ENCODE results near the gene PIP4K2B.
A peak's percentile ranks its signal among the peaks of the same experiment; 100 is the strongest.
"Not testable (repeated sequence)": the region's sequence is repeated elsewhere in the genome, so short reads cannot be mapped to it uniquely, and the experiment has no call there.

Gene PIP4K2B

DNA sequence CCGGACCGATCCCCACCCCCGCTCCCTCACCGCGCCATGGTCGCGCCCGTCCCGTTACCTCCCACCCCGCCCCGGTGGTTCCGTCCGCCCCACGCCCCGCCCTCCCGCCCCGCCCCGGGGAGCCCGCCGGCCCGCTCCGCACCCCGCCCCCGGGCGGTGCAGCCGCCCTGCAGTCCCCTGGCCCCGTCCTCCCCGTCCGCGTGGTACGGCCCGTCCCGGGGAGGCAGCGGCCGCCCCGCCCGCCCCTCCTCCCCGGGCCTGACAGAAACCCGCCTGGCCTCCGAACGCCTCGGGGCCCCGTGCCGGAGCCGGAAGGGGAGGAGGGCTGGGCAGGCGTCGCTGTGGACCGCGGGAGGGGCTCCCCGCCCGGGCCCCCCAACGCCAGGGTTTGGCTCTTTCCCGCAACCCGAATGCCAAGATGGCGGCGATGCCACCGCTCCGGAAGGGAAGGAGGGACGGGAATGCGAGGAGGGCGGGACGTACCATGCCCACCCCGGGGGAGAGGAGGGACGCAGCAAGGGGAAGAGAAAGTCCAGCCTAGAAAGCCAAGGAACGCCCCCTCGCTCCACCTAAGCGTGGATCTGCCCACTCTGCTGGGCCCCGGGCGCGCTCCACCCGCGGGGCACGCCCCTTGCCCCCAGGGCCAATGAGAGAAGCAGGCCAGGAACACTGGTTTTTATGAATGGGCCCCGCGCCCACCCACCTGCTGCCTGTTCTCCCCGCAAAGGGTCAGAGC is at the start of gene PIP4K2B:
Gene PIP4K2B (minus strand): TSS at position 56 of the 736 bp plus-strand sequence. CDS start 132 bp downstream, outside the sequence.
- peak; percentile 79 to 80 for DNase-seq

DNA sequence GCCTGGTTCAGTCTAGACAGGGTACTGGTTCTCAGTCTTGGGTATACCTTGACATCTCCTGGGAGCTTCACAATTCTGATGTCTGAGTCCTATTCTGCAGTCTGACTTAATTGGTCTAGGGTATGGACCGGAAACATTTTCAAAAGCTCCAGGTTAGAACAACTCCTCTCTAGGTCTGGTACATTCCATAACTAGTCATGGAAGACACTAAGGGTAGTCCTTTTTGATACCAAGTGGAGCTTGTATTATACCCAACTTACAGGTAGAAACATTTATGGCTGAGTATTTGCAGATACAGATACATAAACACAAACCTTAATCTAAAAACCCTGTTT is 49.2 kb upstream of the PIP4K2B start:
- DNase-seq: no peak

DNA sequence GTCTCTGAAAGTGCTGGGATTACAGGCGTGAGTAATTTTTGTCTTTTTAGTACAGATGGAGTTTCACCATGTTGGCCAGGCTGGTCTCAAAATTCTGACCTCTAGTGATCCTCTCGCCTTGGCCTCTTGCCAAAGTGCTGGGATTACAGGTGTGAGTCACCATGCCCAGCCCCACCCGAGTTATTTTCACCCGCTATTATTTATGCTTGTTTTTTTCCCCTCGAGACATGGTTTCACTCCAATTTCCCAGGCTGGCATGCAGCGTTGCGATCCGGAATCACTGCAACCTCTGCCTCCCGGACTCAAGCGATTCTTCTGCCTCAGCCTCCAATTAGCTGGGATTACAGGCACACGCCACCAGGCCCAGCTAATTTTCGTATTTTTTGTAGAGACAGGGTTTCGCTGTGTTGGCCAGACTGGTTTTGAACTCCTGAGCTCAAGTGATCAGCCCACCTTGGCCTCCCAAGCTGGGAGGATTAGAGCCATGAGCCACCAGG is 45.0 kb upstream of the PIP4K2B start:
- no peak for DNase-seq

DNA sequence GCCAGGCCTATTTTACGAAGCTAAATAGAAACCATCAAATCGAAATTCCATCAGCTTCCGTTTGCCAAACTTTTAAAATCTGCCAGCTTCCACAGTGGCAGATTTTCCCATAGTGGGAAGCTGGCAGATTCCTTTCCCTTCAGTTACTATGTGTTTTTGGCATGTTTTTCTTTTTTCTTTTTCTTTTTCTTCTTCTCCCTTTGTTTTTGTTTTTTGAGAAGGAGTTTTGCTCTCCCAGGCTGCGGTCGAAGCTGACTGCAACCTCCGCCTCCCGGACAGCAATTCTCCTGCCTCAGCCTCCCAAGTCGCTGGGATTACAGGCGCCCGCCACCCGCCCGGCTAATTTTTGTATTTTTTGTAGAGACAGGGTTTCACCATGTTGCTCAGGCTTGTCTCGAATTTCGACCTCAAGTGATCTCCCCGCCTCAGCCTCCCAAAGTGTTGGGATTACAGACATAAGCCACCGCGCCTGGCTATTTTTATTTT is 26.4 kb upstream of the PIP4K2B start:
- DNase-seq: no peak

DNA sequence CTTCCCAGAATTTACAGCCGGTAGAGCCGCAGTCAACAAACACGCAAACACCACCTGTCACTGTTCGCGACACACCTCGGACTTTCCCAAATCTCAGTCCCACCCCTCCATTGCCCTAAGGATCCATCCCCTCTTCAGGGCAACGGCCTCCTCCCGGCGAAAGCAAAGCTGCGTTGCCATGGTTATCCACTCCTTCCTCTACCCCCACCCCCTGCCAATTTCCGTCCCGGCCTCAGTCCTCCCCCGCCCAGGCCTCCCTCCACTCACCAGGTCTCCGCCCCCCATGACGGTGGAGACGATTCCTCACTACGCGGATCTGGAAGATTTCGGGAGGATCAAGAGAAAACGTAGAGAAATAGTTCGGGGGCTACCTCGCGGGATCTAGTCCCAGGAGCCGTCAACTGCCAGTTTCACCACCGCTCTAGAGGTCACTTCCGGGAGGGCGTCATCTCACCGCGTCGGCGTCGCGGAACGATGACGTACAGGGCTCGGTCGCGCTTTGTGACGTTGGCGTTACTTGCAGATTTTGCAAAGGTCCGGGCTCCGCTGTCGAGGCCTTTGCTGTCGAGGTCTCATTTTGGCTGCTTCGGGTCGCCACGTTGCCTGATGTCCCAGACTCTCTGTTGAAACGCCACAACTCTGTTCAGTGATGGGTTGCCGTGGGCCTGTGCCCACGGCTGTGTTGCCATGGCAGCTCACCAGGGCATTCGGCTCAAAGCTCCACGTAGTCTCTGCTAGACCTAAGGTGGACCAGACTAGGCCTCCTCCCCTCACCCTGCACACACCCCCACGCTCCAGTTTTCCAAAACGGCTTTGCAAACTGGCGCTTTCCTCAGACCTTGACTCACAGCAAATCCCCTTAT is 25.8 kb upstream of the PIP4K2B start, which contains the start of gene CWC25:
Gene CWC25 (minus strand): TSS at position 423 of the 863 bp plus-strand sequence. CDS start 138 bp downstream, at position 285.
- DNase-seq: peak; percentile 93

DNA sequence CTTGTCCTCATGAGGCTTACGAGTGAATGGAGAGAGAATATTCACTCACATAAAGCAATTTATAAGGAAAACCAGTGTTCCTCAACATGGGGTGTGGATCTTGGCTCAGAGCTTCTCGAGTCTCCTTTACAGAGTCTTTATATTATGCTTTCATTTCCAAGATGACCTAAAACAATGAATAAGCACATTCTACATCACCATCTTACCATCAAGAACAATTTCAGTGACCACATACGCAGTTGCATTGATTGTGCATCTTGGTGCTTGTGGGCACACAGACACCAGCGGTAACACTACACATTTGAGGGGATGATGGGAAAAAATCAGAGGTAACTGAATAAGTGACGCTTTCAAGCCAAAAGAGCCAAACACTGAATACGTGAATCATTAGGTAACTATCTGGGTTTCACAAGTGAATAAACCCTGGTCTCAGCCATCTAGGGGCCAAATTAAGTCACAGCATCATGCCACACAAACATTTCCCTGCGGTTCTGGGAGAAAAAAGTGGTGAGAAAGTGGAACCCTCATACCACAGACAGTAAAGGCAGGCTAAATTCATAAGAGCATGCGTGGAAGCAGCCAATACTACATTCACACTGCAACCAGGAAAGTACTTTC is 16.3 kb upstream of the PIP4K2B start:
- no peak for DNase-seq

DNA sequence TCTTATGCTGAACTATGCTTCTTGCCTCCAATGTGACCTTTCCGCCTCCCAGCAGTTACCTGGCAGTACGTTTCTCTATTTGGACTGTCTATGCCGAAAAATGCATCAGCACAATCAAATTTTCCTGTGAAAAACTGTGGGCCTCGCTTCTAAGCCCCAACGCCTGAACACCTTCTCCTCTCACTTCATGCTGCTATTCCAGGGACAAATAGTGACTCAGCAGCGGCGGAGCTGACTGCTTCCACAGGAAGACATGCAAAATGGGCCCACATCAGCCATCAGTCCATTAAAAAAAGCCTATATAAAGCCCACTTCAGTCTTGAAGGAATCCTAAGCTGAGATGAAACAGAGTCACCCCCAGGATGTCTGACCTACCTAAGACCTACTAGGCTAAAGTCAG is 10.5 kb upstream of the PIP4K2B start:
- no peak for DNase-seq

DNA sequence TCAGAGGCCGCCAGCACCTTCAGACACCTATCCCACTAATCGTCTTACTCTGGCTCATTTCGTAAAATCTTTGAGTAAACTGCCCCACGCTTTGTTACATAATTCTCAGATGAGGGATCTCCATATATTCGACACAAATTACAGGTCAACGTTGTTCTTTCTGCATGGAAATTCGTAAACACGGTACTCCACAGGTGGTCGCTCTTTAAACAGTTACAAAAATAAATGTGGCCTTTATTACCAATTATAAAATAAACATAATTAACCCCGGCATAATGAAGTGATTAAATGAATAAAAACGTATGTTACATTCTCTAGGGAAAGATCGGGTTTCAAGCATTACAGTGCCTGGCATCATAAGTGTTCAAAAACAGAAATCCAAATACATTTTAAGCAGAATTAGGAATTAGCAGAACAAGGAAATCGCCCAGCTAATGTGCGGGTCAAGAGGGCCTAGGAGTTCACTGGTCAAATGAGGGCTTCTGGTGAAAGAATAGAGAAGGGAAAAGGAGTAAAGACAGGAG is 943 bp upstream of the PIP4K2B start:
- DNase-seq: no peak

DNA sequence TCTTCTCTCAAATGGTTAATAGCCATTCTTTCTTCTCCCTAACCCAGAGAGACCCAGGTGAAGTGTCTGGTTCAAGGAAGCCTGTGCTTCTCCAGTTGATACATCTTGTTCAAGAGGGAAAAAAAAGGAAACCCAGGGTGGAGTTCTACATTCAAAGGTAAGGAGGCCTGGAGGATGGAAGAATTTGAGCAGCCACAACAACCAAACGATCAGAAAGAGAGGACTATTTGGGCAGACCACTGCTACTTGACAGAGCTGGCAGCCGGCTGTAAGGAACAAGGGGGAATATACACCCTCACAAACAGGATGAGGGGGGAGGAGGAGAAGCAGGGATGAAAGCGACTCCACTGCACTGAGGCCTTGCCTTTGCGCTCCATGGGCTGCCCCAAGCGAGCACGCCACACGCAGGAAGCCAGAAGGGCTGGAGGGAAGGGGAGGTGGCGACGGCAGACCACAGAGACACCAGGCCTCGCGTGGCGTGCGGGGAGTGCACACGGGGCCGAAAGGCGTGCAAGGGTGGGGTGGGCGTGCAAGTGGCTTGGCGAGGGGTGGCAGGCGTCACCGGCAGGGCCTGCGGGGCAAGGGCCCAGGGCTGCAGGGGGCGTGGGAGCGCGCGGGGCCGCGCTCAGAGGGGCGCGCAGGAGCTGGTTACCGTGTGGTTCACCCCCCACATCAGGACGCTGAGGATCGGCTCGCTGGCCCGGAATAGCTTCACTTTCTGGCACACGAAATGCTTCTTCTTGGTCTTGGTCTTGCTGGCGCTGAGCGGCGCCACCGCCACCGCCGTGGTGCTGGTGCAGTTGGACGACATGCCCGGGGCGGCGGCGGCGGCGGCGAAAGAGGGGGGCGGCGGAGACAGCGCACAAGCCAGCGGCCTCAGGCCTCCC is 499 bp downstream of the PIP4K2B start:
- DNase-seq: peak; percentile 30 to 33

DNA sequence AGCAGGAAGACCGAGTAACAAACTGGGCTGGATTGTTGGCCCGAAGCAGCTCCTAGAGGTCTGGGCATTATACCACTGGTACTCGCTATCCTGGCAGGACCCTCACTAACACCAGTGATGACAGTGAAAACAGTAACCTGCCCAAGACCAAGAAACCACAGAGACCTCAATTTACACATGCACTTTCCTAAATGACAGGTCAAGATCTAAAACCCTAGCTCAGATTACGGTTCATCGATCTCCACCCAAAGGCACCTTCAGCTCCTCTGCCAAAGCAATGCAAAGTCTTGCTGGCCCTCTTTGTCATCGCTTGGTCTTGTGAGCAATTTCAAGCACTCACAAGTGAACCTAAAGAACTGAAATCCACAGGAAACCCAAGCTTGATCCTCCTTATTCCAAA is 1.5 kb downstream of the PIP4K2B start:
- no peak for DNase-seq

DNA sequence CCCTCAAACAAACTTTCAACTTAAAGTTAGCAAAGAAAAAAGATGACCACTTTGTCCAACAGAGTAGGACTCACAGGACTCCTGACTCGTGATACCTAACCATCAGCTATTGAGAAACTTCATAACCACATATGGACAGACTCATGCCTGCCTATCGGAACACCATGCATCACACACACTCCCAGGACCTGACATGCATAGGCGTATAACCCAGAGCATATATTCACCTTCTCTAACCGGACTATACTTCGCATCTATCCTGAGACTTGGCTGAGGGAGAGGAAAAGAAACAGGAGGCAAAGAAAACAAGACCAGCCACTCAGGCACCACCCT is 2.2 kb downstream of the PIP4K2B start:
- no peak for DNase-seq

DNA sequence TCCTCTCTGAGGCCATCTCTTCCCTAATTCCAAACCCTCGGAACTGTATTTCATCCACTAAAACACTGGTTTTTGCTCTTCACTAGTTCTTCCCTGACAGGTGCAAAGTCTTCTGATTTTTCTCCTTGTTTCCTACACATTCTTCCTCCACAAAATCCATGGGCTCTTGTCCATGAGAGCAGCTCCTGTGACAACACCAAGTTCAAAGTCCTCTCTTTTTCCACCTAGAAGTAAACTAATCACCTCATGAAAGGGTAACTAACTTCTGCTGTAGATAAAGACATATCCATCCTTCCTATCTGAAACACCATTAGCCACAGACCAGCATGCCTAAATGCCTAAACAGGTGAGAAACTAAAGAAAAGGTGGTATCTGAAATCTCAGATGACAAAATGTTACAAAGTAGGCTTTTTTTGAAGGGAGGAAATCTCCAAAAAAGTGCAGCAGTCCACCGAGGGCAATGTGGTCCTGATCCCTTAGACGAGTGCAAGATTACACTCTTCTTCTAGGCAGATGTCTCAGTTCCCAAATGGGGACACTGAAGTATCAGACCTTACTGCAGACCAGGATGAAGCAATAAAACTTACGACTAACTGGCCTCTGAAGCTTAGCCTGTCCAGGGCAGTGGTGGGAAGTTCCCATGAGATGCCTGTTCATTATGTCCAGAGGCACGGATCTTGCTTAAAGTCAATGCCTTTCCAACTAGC is 2.8 kb downstream of the PIP4K2B start:
- no peak for DNase-seq

DNA sequence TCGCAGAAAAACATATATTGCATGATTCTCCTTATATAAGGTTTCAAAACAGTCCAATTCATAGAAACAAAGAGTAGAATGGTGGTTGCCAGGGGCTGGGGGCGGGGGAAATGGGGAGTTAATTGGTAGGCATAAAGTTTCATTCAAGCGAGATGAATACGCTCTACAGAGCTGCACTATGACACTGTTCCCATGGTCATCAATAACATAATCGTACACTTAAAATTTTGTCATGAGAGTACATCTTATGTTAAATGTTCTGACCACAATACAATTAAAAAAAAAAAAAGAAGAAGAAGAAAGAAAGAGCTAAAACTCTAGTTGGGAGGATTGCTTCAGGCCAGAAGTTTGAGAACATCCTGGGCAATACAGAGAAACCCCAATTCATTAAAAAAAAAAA is 5.1 kb downstream of the PIP4K2B start:
- no peak for DNase-seq

DNA sequence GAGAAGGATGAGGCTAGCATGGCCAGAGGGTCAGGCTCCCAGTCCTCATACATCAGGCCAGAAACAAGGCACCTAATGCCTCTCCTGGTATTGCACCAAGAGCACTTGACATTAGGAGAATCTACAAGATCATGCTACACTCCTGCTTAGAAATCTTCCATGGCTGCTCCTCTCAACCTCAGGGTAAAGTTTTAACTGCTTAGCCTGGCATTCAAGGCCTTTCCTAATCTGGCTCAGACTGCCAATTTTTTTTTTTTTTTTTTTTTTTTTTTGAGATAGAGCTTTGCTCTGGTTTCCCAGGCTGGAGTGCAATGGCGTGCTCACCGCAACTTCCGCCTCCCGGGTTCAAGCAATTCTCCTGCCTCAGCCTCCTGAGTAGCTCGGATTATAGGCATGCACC is 8.2 kb downstream of the PIP4K2B start:
- DNase-seq: no peak

DNA sequence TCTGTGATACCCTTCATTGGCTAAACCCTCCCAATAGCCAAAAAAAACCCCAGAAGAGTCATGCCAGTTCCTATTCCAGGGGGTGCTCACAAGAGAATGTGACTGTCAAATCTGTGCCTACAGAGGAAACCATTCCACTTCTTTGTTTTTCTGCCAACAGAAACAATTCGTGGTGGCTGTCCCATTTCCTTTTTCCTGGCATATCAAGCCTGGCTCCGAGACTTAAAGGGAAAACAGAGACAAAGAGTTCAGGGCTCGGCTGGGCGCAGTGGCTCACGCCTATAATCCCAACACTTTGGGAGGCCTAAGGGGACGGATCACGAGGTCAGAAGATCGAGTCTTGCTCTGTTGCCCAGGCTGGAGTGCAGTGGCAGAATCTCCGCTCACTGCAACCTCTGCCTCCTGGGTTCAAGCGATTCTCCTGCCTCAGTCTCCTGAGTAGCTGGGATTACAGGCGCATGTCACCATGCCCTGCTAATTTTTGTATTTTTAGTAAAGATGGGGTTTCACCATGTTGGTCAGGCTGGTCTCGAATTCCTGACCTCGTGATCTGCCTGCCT is 9.1 kb downstream of the PIP4K2B start:
- DNase-seq: not testable (repeated sequence)

DNA sequence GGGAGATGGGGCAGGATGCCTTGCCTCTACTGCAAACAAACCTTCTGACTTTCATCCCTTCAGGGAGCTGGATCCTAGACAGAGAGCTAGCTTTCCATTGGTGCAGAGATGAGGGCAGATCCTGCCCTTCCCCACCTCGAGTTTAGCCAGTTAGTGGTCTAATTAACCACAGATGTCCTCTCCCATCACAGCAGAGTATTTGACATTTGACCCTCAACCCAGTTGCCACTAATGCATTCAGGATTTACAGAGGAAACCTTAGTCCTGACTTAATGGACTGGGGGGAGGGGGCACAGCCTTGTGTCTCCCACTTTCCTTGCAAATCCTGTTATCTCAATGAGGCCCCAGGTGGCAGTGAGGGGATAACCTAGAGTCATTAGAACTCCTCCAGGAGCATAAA is 10.2 kb downstream of the PIP4K2B start:
- DNase-seq: no peak

DNA sequence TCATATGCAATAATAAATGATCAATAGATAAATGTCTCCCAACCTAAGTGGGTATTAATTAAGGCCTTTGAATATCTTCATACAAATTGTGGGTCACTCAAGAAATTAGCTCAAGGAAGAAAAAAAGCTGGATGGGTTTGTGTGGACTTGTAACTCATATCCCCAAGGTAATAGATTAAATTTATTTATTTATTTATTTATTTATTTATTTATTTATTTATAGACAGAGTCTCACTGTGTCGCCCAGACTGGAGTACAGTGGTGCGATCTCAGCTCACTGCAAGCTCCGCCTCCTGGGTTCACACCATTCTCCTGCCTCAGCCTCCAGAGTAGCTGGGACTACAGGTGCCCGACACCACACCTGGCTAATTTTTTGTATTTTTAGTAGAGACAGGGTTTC is 11.4 kb downstream of the PIP4K2B start:
- not testable (repeated sequence) for DNase-seq

DNA sequence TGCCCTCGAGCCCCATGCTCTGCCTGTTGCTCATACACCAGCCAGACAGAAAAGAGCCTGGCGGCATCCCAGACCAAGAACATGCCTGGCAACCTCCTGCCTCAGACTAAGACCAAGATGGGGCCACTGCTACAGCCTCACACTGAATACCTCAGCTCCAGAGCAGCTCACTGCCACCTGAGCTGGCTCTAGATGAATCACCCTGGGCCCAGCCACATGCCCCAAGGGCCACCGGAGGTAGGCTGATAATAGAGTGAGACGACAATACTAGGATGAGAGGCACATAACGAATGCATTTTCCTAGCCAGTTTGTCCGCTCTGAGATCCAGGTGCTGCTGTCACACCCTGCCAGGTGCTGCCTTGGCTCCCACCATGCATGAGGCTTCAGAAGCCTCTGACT is 13.0 kb downstream of the PIP4K2B start:
- no peak for DNase-seq

DNA sequence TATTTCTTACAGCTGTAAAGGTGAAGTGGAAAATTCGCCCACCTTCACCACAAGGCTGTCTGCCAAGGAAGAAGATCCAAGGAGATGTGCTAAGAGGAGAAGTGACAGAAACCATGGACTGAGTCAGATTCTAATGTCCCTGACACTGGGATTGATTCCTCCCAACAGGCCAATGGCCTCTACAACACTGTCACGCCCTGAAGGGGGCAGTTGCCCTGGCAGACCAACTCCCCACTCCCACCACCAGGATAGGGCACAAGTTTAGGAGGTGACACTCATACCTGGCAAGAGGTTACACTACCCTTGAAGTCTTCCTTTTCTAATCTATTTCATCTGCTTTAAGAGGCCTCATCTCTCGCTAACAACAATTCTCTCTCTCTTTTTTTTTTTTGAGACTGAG is 16.1 kb downstream of the PIP4K2B start:
- DNase-seq: no peak

DNA sequence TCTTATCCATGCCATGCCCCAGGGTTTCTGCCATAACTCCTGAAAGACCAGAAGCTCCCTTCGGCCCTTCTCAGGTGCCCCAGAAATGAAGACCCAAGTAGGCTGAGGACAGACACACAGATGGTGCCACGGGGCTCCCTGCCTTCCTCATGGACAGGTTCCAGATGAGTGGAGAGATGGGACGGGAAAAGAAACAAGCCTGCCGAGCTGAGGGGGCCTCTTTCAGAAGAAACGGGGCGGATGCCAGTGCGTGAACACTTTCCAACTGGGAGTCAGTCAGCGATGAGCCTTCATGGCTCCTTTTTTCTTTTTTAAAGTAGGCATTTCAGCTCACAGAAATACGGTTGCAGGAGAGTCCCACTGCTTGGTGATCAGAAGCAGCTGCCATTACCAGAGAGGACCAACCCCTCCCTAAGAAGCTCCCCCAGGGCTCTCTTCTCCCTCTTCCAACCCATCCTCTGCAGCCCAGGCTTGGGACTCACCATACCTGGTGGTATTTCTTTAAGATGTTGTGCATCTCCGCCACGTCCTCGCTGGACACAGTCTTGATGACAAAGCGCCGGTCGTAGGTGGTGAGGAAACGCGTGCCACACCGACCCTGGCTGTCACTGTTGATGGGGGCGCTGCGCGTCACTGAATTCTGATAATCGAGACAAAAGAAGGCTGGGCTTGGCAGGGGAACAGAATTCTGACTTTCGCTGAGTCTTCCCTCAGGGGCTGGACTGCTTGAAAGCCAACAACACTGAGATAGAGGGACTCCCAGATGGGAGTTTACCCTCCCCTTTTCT is 19.2 kb downstream of the PIP4K2B start:
- no peak for DNase-seq
